Activated B cell treated with CpG ODN at 0.5 μM for 24 hours (primary cell): ENCODE data around the gene VTI1B. TPM values are rescaled to one million over a fixed set of nuclear protein-coding genes. Genes with fewer than 3 reads are reported as not detected.

Source experiments
- total RNA-seq: library from RNA; stranded (reverse); gene quantifications from 2 replicates; pipeline ENCODE4 v1.2.3, GENCODE V29; 2022

The VTI1B gene
- total RNA-seq, 1 donor from 2014 or later, result 76.3 TPM

Other genes starting within 250 kb of the VTI1B start
- gene TMEM229B, start 185.9 kb downstream of the VTI1B start, total RNA-seq, result 3.3 and 3.7 TPM in 2 replicates
- 0.20 and 0.61 TPM in 2 replicates for gene PLEKHH1, start 141.3 kb downstream of the VTI1B start, total RNA-seq
- gene PIGH, start 74.4 kb downstream of the VTI1B start, total RNA-seq, result 21.9 and 26.4 TPM in 2 replicates
- 0.40 and 0.46 TPM in 2 replicates for gene ARG2, start 54.7 kb downstream of the VTI1B start, total RNA-seq
- gene RDH11, start 21.1 kb upstream of the VTI1B start, total RNA-seq, result 33.0 and 34.7 TPM in 2 replicates
- gene RDH12, start 27.3 kb upstream of the VTI1B start, total RNA-seq, result not detected in 2 replicates
- 40.7 and 41.1 TPM in 2 replicates for gene ZFYVE26, start 142.0 kb upstream of the VTI1B start, total RNA-seq
- 40.0 and 53.9 TPM in 2 replicates for gene RAD51B, start 145.1 kb upstream of the VTI1B start, total RNA-seq